ENCODE results near the gene SNX24.
A peak's percentile ranks its signal among the peaks of the same experiment; 100 is the strongest.

The SNX24 gene

DNA sequence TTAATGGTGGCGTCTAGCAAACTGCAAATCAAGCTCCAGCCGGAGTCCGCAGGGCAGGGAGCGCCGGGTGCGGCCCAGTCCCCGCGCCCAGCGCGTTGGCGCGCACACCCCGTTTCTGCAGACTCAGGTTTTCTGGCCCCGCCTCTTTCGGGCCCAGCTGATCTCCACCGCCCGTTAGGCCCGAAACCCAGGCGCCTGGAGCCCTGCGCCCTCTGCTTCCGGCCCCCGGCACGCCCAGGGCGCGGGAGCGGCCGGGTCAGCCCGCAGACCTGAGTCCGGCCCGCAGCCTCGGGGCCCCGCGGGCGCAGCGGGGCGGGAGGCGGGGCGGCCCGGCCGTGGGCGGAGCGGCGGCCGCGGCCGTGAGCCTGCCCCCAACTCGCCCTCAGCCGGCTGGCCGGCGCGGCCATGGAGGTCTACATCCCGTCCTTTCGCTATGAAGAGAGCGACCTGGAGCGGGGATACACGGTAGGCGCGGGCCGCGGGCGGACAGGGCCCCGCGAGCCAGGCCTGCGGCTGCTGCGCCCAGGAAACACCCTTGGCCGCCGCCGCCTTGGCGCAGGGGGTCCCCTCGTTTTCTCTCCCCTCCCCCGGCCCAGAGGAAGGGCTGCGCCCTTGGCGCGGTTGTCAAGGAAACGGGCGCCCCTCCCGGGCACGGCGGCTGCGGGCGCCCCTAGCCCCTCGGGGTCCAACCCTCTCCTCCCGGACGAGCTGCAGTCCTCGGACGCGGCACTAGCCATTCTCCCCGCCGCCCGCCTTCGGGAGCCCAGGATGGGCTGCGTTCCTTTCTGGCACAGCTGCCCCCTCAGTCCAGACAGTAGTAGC lies at the start of gene SNX24 (continued):
- TF ChIP-seq ZNF2 (tag by site-specific recombination; IDR thresholded peaks at IDR 0.05) (no peak; the same call in 1 of the 2 replicates), ZNF747 (tag by site-specific recombination; IDR thresholded peaks at IDR 0.05) (no peak), ZNF837 (tag by site-specific recombination; IDR thresholded peaks at IDR 0.05) (no peak), ZNF416 (tag by site-specific recombination; IDR thresholded peaks at IDR 0.05) (no peak), GLIS1 (tag by site-specific recombination; IDR thresholded peaks at IDR 0.05) (peak; percentile 4; the same call in 1 of the 2 replicates), ZNF394 (tag by site-specific recombination; IDR thresholded peaks at IDR 0.05; ENCODE audit: borderline replicate concordance) (peak; percentile 21; the same call in 1 of the 2 replicates), ZNF707 (tag by site-specific recombination; IDR thresholded peaks at IDR 0.05) (no peak), ZNF701 (tag by site-specific recombination; IDR thresholded peaks at IDR 0.05) (no peak), ZNF174 (tag by site-specific recombination; IDR thresholded peaks at IDR 0.05) (no peak), ZBTB48 (tag by site-specific recombination; IDR thresholded peaks at IDR 0.05) (no peak), ZNF558 (tag by site-specific recombination; IDR thresholded peaks at IDR 0.05) (no peak), SALL2 (tag by site-specific recombination; IDR thresholded peaks at IDR 0.05; ENCODE audit: borderline replicate concordance) (no peak), ZNF354C (tag by site-specific recombination; IDR thresholded peaks at IDR 0.05; ENCODE audit: borderline replicate concordance, low read depth) (no peak), ZNF350 (tag by site-specific recombination; IDR thresholded peaks at IDR 0.05) (no peak), ZNF623 (tag by site-specific recombination; IDR thresholded peaks at IDR 0.05) (no peak), ZFP3 (tag by site-specific recombination; IDR thresholded peaks at IDR 0.05; ENCODE audit: low read depth) (no peak), ZNF792 (tag by site-specific recombination; IDR thresholded peaks at IDR 0.05) (no peak), ZNF302 (tag by site-specific recombination; IDR thresholded peaks at IDR 0.05; ENCODE audit: low read depth) (no peak), SP7 (tag by site-specific recombination; IDR thresholded peaks at IDR 0.05) (no peak; the same call in 1 of the 2 replicates), SP3 (tag by site-specific recombination; IDR thresholded peaks at IDR 0.05) (peak; percentile 76), ZNF239 (tag by site-specific recombination; IDR thresholded peaks at IDR 0.05) (no peak), HOXD13 (CRISPR knock-in tag; IDR thresholded peaks at IDR 0.05; ENCODE audit: borderline replicate concordance) (no peak), ZNF48 (tag by site-specific recombination; IDR thresholded peaks at IDR 0.05) (no peak), ZNF202 (tag by site-specific recombination; IDR thresholded peaks at IDR 0.05; ENCODE audit: borderline replicate concordance) (no peak), ZNF184 (tag by site-specific recombination; IDR thresholded peaks at IDR 0.05) (0 out of 2 replicates have a peak, but pooled peaks have one; percentile 18), SETDB1 (IDR thresholded peaks at IDR 0.05; ENCODE audit: insufficient read length, low read length) (no peak), ZNF155 (tag by site-specific recombination; IDR thresholded peaks at IDR 0.05) (no peak), ZSCAN16 (tag by site-specific recombination; IDR thresholded peaks at IDR 0.05) (no peak)
- TF ChIP-seq, protein P1, sequence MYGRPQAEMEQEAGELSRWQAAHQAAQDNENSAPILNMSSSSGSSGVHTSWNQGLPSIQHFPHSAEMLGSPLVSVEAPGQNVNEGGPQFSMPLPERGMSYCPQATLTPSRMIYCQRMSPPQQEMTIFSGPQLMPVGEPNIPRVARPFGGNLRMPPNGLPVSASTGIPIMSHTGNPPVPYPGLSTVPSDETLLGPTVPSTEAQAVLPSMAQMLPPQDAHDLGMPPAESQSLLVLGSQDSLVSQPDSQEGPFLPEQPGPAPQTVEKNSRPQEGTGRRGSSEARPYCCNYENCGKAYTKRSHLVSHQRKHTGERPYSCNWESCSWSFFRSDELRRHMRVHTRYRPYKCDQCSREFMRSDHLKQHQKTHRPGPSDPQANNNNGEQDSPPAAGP (tag by site-specific recombination; IDR thresholded peaks at IDR 0.05), result peak; percentile 50
- TF ChIP-seq, protein P2, sequence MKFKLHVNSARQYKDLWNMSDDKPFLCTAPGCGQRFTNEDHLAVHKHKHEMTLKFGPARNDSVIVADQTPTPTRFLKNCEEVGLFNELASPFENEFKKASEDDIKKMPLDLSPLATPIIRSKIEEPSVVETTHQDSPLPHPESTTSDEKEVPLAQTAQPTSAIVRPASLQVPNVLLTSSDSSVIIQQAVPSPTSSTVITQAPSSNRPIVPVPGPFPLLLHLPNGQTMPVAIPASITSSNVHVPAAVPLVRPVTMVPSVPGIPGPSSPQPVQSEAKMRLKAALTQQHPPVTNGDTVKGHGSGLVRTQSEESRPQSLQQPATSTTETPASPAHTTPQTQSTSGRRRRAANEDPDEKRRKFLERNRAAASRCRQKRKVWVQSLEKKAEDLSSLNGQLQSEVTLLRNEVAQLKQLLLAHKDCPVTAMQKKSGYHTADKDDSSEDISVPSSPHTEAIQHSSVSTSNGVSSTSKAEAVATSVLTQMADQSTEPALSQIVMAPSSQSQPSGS (tag by site-specific recombination; IDR thresholded peaks at IDR 0.05; ENCODE audit: low read depth), result no peak
- TF ChIP-seq, protein P3, sequence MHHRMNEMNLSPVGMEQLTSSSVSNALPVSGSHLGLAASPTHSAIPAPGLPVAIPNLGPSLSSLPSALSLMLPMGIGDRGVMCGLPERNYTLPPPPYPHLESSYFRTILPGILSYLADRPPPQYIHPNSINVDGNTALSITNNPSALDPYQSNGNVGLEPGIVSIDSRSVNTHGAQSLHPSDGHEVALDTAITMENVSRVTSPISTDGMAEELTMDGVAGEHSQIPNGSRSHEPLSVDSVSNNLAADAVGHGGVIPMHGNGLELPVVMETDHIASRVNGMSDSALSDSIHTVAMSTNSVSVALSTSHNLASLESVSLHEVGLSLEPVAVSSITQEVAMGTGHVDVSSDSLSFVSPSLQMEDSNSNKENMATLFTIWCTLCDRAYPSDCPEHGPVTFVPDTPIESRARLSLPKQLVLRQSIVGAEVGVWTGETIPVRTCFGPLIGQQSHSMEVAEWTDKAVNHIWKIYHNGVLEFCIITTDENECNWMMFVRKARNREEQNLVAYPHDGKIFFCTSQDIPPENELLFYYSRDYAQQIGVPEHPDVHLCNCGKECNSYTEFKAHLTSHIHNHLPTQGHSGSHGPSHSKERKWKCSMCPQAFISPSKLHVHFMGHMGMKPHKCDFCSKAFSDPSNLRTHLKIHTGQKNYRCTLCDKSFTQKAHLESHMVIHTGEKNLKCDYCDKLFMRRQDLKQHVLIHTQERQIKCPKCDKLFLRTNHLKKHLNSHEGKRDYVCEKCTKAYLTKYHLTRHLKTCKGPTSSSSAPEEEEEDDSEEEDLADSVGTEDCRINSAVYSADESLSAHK (tag by site-specific recombination; IDR thresholded peaks at IDR 0.05), result no peak
- TF ChIP-seq, protein P4, sequence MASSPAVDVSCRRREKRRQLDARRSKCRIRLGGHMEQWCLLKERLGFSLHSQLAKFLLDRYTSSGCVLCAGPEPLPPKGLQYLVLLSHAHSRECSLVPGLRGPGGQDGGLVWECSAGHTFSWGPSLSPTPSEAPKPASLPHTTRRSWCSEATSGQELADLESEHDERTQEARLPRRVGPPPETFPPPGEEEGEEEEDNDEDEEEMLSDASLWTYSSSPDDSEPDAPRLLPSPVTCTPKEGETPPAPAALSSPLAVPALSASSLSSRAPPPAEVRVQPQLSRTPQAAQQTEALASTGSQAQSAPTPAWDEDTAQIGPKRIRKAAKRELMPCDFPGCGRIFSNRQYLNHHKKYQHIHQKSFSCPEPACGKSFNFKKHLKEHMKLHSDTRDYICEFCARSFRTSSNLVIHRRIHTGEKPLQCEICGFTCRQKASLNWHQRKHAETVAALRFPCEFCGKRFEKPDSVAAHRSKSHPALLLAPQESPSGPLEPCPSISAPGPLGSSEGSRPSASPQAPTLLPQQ (tag by site-specific recombination; IDR thresholded peaks at IDR 0.05), result 0 out of 2 replicates have a peak, but pooled peaks have one; percentile 22
- TF ChIP-seq, protein P5, sequence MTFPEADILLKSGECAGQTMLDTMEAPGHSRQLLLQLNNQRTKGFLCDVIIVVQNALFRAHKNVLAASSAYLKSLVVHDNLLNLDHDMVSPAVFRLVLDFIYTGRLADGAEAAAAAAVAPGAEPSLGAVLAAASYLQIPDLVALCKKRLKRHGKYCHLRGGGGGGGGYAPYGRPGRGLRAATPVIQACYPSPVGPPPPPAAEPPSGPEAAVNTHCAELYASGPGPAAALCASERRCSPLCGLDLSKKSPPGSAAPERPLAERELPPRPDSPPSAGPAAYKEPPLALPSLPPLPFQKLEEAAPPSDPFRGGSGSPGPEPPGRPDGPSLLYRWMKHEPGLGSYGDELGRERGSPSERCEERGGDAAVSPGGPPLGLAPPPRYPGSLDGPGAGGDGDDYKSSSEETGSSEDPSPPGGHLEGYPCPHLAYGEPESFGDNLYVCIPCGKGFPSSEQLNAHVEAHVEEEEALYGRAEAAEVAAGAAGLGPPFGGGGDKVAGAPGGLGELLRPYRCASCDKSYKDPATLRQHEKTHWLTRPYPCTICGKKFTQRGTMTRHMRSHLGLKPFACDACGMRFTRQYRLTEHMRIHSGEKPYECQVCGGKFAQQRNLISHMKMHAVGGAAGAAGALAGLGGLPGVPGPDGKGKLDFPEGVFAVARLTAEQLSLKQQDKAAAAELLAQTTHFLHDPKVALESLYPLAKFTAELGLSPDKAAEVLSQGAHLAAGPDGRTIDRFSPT (tag by site-specific recombination; IDR thresholded peaks at IDR 0.05), result no peak

Measured in HEK293 (cell line).